HG03442 (cell line): ENCODE results near the gene TMEM17.

Experiments
- ATAC-seq: cut with Tn5 transposase; IDR thresholded peaks from one replicate; pipeline ENCODE4 v1.9.1; 2021; ENCODE audit warnings: mild to moderate bottlenecking, moderate library complexity; ENCODE audit not compliant: unreplicated experiment

TMEM17 gene

DNA sequence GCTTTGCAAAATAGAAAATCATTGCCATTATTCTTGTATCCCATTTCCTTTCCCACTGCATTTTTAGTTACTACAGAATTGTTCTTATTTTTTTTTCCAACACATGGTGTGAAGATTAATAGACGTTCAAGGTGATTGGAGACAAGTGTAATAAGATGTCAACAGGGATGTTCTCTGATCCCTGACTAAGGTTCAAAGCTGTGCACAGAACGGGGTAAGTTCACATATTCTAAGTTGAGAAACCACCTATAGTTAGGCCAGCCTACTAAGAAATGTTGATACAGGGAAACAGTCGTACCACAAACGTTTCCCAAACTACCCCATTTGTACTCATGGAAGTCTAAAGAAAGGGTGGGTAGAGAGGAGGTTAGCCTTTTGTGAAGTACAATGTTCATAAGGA, 6.4 kb upstream of the TMEM17 start:
- no peak for ATAC-seq

DNA sequence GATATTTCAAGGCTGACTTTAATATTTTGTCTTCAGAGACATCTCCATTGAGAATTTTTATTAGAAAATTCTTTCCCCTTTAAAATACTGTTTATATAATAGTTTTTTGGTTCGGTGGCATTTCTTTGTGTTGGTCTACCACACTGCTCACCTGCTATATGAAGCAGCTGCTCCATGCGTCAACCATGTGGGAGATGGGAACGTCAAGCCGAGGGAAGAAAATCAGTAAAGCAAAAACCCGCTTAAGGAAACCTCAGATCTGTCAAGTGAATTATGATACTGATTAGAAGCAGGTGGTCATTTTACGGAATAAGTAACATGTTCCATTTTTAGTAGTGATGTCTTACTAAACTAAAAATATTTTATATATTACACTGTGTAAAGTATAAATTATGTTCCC, 5.6 kb upstream of the TMEM17 start:
- ATAC-seq, result no peak

DNA sequence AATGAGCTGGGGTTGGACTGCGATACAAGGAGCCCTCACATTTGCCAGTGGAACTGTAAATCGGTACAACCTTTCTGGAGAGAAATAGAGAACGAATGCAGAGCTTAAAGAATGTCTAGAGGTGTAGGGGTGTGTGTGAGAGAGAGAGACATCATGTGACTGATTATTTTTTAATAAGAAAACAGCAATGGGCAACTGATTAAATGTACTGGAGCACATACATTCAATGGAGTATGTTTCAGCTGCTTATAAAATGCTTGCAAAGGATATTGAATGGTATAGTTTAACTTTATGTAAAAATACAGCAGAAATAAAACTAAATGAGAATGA, 391 bp upstream of the TMEM17 start:
- ATAC-seq, result peak; percentile 17

DNA sequence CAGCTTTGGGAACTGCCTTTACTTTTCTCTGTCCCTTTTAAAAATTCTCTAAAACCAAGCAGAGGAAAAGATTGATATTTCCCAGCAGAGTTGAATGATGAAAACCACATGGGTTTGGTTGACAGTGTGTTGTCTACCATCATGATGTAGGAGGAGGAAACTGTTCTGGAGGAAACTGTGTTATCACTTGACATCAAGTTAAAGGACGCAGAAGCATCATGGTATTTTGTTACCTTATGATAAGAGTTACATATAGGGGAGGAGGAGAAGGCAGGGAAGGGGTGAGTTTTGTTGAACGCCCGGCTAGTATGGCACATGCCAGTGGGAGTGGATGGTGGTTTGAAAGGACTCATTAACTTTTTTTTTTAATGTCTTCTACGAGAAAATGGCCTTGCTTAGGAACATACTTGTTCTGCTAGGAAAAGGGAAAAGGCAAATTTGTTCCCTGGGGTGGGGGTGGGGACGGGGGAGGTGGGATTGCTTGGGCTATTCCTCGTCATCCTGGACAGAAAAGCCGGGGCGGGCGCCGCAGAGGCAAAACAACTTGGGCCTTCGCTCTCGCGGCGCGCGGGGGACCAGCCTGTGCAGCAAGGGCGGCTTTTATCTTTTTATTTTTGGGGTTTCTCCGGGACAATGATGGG, 766 bp downstream of the TMEM17 start:
- no peak for ATAC-seq

DNA sequence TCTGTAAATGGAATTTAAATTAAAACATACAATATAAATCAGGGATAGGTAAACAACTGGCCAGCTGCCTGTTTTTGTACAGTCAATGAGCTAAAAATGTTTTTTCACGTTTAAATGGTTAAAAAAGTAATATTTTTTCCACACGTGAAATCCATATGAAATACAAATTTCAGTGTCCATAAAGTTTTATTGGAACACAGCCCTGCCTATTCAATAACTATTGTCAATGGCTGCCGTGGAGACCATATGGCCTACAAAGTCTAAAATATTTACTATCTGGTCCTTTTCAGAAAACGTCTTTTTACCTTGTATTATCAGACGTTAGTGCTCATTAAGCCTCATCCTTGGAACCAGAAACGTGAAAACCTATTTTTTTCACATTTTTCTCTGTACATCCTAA, 1.3 kb downstream of the TMEM17 start:
- no peak for ATAC-seq

DNA sequence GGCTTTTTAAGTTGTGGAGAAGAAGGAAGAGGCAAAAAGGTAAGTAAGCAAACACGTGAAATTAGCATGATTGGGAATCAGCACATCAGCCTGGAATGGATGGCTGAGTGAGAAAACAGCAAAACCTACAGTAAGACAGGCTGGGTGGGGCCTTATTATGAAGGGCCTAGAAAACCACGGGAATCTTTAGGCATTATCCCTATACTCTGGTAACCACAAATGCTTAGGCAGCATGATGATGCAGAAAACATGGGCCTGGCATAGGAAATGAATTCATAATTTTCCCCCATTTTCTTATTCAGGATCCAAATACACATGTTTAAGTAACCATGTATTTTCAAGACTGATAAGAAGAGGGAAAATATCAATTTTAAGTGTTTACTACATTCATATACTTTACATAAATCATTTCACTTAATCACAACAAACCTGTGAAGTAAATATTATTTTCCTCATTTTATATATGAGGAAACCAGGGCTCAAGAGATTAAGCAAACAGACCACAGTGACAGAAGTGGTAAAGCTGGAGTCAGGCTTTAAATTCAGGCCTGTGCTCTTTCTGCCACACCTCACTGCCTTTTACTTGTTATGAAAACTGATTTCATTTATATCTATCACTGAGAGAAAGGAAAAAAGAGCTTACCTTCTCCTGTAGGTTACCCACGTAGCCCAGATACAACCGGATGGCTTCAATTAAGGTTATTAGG, 4.0 kb downstream of the TMEM17 start:
- no peak for ATAC-seq

DNA sequence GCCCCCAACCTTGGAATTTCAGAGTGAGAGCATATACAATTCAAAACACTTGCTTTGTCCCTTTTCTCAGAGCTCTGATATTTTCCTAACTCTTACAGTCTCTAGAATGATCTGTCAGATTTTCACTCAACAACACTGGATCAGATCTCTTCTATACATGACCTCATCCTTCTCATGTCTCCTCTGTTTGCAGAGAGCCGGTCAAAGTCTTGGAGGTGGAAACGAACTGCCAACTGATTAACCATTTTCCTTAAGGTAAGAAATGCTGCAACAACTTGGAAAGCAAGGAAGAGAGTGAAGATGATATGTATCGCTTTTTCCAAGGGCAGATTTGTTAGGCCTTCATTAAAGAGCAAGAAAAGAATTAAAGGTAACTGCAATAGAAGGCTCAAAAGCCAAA, 4.9 kb downstream of the TMEM17 start:
- ATAC-seq, result no peak

DNA sequence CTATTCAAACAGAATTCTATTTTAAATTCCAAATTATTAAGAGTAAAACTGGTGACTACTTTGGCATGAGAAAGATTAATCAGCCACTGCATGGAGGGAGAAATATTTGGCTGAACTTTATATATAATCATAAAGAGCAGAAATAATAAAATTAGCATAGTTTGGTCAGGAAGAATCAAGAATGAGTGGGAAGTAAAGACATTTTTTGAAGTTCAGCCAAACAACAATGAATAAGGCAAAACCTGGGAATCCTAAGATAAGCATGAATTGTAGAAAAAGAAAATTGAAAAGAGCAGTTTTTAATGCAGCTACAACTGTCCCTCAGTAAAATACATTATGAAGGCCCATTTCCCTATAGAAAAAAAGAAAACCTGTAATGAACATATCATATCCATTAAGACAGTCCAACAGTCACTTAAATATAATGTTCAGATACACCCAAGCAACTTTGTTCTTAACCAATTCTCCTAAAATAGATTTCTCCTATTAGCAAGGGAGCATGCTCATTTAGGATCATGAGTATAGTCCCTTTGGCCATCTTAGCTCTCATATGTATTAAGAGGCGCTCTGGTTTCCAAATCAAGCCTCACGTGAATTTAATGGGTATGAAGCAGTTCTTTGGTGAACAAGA, 6.5 kb downstream of the TMEM17 start:
- no peak for ATAC-seq

DNA sequence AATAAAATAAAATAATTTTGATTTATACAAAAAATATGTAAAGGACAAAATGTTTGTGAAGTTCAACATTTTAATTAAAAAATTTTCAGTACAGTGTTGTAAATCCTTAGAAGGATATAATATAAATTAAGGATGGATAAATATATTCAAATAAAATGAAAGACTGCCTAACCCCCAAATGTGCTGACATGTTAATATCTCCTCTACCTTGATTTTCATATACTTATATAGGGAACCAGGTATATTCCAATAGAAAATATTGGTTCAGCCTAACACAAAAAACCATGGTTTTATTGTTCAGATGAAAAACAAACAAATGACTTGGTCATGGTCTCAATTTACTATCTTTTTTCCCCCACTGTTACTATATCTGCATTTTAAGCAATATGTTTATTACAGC, 7.3 kb downstream of the TMEM17 start:
- no peak for ATAC-seq

DNA sequence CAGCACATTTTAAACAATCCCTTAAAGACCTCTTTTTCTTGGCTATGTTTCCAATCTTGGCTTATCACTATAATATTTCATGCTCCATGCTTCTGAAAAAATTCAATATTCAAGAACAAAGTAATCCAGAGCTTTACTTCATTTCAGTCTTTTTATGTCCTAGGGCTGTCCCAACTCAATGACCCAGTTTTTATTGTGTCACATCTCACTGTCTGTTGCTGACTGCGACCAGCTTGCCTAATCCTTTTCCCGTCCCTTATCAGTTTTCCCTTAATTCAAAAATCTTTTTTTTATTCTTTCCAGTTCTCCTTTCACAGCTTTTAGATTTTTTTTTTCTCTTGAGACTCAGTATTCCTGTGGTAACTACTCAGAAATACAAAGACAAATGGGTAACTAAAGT, 10.2 kb downstream of the TMEM17 start:
- no peak for ATAC-seq

DNA sequence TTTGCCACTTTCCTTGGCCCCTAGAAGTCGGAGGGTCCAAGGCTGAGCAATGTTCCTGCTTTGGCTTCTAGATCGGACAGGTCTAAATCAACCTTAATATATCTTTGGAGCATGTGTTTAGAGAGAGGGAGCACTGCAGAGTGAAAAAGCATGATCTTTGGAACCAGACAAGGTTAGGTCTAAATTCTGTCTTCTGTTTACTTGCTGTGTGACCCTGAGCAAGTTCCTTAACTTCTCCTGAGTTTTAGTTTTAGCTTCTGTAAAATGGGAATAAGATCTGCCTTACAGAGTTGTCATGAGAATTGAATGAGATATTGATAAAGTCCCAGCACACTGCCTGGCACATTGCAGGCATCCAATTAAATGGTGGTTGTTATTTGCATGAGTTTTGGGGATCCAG, 13.9 kb downstream of the TMEM17 start:
- no peak for ATAC-seq

DNA sequence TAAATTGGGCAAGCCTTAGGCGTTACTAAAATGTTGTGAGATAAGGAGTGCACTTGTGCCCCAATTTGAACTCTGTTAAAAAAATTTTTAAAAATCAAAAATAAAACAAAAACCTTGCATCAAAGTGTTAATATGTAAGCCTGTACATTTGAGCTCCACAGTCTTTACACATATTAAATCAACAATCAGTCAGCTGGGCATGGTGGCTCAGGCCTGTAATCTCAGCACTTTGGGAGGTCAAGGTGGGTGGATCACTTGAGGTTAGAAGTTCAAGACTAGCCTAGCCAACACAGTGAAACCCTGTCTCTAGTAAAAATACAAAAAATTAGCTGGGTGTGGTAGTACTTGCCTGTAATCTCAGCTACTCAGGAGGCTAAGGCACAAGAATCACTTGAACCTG, 16.3 kb downstream of the TMEM17 start:
- no peak for ATAC-seq

DNA sequence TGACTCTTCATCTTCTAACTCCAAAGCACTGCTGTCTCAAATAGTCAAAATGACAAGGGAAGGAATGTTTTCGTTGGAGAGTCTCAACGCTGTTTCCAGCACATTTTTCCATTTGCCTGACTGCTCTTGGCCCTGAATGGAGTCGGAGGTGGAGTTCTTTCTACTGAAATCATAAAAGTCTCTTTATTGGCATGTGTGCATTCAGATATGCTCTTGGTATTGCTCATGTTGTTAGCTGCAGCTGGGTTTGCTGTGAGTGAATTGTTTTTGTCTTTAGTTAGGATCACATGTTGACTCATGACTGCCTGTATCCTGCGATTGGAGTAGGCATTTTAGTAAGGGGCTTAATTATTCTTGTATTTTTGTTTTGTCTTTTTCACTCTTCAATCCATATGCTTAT, 16.8 kb downstream of the TMEM17 start:
- ATAC-seq, result no peak

DNA sequence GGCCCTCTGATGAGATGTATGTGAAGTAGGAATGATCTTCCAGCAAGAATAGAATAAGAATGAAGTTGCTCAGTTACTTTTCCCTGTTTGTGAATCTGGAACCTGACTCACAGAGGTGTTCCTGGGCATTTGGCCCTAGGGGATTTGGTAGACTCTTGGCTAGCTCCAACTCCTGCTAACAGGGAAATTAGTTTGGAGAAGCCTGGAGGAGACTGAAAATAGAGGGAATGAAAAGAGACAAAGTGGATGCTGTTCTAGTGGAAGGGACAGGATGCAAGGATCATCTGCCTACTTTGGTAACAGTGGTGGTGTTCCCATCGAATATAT, 19.6 kb downstream of the TMEM17 start:
- ATAC-seq, result no peak

DNA sequence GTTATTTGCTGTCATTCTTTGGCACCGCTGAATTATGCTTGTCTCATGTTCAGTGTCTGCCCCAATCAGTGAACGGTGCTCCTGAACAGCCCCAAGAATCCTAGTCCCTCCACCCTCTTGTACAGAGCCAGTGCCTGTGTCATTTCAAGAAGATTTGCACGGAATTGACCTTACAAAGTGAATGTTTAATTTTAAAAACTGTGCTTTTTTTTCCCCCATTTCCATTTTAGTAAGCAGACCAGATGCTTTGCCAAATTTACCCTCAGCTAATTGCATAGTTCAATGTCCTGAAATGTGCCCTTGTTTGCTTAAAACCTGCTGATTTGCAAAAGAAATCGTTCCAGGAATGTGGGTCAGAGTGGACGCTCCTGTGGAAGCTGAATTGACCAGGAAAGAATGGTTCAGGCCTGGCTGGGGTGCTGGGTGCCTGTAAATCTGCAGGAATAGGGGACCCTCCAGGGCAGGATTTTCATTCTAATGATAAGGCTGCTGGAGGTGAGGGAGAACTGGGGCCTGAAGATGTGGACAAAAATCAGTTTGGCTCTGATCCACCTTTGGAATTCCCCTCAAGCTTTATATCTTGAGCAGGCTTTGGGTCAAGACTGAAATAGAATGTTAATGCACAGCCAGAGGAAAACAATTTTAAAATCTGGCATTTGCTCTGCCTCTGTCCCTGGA, 20.1 kb downstream of the TMEM17 start:
- no peak for ATAC-seq

DNA sequence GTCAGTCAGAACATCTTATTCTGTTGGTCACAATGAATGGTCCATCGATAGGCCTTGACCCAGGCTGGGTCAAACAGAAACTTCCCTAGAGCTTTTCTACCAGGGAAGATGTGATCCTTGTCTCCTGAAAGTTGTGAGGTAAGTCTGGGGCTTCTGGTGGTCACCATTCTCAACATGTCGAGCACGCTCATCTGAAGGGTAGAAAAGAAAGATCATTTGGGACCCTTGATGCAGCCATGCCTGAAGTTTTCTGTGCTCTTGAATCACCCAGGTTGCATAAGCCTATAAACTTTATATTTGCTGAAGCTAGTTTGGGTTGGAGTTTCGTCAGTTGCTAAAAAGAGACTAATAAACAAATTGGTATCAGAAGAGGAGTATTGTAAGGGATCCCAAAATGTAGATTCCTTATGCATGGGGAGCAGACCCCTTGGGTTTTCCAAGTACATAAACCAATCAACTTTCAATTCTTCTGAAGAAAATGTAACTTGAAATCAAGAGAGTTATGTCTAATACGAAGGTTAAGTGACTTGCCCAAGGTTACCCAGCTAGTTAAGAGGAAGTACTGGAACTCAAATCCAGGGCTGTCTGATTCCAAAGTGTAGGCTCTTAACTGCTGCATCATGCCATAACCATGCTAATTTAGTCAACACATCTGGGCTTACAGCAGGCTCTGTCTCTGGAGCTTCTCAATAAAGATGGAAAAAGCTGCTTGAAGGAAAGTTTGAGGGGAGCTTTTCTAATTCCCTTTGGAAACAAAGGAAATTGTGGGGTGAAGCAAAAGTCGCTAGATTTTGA, 23.2 kb downstream of the TMEM17 start:
- no peak for ATAC-seq

DNA sequence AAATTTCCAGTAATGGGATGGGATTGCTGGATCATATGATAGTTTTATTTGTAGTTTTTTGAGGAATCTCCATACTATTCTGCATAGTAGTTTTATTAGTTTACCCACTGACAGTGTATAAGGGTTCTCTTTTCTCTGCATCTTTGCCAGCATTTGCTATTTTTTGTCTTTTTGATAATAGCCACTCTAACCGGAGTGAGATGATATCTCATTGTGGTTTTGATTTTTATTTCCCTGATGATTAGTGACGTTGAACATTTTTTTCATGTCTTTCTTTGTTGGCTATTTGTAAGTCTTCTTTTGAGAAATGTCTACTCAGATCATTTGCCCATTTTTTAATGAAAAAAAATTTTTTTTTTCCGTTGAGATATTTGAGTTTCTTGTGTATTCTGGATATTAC, 26.1 kb downstream of the TMEM17 start:
- no peak for ATAC-seq

DNA sequence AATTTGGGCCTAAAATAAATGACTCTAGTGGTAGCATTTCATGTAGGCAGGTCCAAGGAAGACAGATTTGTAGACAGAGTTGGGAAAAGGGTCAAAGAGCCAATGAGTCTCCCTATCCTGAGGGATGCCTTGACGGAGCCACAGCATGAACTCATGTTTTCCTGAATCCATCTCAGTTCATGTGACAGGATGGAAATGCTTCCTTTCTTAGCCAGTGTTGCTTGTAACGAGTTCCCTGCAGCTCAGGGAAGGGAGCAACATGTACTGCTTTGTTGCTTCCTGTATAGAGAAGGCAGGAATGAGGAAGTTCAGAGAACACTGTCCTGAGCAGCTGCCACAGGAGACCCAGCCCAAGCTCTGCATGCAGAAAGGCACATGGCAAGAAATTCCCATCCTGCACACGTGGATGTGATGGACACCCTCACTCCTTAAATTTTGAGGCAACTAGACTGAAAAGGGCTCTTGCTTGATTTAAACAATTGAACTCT, 27.9 kb downstream of the TMEM17 start:
- ATAC-seq, result no peak

DNA sequence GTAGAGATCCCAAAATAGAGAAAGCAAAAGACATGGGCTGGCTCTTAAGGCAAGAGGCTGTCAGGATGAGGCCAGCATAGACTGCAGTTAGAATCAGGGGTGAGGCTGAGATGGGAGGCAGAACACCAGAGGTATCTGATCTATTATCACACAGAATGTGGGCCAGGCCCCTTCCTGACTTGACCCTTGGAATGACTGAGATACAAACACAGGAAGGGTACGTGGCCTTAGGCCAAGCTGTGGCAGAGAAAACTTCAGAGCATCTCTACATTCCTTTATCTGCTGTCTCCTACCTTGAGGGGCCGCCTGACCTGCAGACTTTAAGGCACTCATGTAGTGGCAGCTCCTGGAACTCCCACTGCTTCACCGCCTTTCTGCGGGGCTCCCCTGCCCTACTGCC, 28.4 kb downstream of the TMEM17 start:
- ATAC-seq, result no peak

DNA sequence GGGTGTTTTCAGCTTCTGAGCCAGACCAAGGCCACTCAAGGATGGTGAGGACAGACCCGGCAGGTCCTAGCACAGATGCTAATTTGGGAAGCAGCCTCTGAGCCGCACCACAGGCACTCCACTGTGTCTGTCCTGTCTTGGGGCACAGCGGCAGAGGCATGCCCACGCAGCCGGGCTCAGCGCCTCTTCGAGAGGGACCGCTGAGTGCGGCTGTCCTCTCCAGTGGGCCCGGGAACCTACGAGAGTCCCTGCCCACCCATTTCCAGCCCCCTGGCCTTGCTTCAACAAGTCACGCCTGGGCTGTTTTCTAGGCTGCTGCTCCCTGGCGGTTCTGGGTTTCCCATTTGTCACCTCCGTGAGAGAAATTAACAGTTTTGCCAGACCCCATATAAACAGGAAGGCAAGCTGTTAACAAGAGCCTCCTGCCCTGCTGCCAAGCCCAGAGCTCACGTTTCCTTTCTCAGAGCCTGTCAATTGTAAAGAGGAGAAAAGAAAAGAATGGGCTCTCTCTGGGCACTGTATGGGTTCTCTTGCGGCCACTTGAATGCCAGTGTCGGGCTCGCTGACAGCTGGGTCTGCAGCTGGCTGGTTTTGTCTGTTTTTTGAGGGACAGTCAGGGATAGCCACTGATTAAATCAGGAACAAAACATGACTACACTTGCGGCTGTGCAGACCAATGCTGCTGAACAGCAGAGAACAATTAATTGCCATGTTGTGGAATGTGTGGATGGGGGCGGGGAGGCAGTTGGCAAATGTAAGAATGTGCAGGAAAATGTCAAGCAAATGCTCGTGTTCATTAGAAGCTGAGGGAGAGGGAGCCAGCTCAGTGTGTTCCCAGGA, 30.6 kb downstream of the TMEM17 start:
- ATAC-seq, result no peak
